B cell (primary cell): ENCODE measurements around the gene S100A1.

Source experiments
- EZH2 ChIP-seq: IDR thresholded peaks from 2 replicates; pipeline ENCODE4 v1.6.1; 2012; ENCODE audit warnings: borderline replicate concordance, low read depth, mild to moderate bottlenecking, moderate library complexity, low read length; ENCODE audit not compliant: insufficient read depth, poor library complexity, severe bottlenecking
- TF ChIP-seq, protein P1 (sequence below): fragments of 200-600 bp; IDR thresholded peaks from one replicate; pipeline ENCODE4 v1.8.0; 2022; ENCODE audit warnings: antibody characterized with exemption, mild to moderate bottlenecking

DNA sequence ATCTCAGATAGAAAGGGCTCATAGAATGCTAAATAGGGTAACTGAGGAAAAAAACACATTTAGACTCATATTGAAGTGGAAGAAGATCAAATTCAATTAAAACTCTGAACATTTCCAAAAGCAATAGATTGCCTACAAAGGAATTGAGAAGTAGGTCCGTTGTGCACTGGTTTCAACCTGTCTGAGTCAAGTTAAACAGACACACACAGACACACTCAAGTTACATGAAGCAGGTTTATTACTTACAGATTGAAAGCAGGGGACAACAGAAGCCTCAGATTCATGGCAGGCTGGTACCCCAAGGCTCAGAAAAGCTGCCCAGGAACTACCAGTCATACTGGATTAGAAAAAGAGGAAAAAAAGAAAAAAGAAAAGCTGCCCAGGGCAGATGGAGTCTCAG, 41.9 kb upstream of the S100A1 start:
- TF ChIP-seq, protein P1, sequence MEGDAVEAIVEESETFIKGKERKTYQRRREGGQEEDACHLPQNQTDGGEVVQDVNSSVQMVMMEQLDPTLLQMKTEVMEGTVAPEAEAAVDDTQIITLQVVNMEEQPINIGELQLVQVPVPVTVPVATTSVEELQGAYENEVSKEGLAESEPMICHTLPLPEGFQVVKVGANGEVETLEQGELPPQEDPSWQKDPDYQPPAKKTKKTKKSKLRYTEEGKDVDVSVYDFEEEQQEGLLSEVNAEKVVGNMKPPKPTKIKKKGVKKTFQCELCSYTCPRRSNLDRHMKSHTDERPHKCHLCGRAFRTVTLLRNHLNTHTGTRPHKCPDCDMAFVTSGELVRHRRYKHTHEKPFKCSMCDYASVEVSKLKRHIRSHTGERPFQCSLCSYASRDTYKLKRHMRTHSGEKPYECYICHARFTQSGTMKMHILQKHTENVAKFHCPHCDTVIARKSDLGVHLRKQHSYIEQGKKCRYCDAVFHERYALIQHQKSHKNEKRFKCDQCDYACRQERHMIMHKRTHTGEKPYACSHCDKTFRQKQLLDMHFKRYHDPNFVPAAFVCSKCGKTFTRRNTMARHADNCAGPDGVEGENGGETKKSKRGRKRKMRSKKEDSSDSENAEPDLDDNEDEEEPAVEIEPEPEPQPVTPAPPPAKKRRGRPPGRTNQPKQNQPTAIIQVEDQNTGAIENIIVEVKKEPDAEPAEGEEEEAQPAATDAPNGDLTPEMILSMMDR: no peak
- no peak for TF ChIP-seq EZH2
